ENCODE data around the gene C5AR1. TPM values are rescaled to one million over a fixed set of nuclear protein-coding genes. Genes with fewer than 3 reads are reported as not detected.
"Not testable (repeated sequence)": the region's sequence is repeated elsewhere in the genome, so short reads cannot be mapped to it uniquely, and the experiment has no call there.

C5AR1 gene
- under 0.01 TPM for total RNA-seq

DNA sequence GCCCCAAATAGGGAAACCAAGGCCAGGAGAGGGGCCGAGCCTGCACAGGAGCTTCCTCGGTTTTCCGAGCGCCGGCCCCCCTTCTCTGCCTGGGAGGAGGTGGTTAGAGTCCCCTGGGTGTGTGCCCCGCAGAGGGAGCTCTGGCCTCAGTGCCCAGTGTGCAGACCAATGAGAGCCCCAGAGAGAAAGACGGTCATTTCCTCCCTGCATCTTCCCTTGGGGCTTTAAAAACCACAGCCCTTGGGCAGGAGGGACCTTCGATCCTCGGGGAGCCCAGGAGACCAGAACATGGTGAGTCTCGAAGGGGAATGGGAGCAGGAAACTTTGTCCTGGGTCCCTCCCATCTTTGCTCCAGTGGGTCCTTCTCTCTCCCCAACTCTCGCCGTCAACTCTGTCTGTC lies at the start of gene C5AR1:
C5AR1 (plus strand) TSS at position 254 of the 400 bp plus-strand sequence; CDS start at position 289, 35 bp downstream.
- FAIRE-seq (no peak), DNase-seq (ENCODE audit: low spot score in 2 of 2) (no peak)

DNA sequence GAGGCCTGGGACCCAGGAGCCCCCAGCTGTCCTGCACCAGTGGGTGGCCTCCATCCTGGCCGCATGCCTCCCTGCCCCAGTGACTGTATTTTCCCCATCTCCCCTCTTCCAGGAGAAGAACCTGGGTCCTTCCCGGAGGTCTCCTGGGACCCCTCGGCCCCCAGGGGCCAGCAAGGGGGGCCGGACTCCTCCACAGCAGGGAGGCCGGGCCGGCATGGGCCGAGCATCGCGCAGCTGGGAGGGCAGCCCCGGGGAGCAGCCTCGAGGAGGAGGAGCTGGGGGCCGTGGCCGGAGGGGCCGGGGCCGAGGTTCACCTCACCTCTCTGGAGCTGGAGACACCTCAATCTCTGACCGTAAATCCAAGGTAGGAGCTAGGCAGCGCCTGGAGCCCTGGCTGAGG lies 49.2 kb upstream of the C5AR1 start:
- no peak for FAIRE-seq

DNA sequence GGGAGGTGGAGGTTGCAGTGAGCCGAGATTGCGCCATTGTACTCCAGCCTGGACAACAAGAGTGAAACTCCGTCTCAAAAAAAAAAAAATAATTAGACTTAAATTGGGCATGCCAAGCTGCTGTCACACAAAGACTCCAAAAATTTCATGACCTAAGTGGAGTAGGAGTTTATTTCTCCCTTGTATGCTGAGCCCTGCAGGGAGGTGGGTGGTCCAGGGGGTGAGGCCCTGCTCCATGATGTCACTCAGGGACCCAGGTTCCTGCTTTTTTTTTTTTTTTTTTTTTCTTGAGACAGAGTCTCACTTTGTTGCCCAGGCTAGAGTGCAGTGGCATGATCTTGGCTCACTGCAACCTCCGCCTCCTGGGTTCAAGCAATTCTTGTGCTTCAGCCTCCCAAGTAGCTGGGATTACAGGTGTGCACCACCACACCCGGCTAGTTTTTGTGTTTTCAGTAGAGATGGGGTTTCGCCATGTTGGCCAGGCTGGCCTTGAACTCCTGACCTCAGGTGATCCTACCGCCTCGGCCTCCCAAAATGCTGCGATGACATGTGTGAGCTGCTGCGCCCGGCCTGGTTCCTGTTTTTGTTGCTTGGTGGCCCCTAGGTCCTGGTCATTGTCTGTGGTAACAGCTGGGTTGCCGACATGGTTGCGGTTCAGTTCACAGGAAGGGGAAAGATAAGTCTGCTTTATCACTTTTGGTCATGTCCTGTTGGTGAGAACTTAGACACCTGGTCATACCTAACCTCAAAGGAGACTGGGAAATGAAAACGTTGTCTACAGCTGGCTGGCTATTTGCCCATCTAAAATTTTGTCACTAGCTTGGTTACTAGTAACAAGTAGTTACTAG lies 47.5 kb upstream of the C5AR1 start:
- DNase-seq (ENCODE audit: low spot score in 2 of 2); FAIRE-seq: not testable (repeated sequence)

More for the DNA sequence above, 49.2 kb upstream of the C5AR1 start:
- DNase-seq (ENCODE audit: low spot score in 2 of 2): no peak

DNA sequence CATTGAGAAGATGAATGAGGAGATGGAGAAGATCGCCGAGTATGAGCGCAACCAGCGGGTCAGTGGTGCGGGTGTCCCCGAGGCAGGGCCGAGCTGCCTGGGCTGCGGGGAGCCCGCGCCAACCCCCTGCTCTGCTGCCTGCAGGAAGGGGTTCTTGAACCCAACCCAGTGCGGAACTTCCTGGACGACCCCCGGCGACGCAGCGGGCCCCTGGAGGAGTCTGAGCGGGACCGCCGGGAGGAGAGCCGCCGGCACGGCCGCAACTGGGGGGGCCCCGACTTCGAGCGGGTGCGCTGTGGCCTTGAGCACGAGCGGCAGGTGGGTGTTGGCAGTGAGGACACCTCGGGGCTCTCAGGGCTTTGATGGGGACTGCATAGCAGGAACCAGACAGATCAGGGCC lies 45.0 kb upstream of the C5AR1 start:
- FAIRE-seq (no peak), DNase-seq (ENCODE audit: low spot score in 2 of 2) (no peak)

DNA sequence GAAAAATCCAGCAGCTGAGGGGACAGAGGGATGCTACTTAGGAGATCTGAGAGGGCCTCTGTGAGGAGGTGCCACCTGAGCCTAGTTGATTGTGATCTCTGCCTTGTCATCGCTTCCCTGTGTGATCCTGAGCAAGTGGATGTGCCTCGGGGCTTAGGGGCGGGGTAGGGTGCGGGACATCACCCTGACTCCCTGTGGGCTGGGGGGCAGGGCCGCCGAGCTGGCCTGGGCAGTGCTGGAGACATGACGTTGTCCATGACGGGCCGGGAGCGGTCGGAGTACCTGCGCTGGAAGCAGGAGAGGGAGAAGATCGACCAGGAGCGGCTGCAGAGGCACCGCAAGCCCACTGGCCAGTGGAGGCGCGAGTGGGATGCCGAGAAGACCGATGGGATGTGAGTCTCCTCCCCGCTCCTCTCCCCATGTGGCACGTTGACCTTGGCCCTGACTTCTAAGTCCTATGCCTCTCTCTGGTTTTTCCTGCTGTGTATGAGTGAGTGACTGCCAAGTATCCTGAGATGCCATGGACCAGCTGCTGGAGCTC lies 43.2 kb upstream of the C5AR1 start:
- FAIRE-seq (no peak), DNase-seq (ENCODE audit: low spot score in 2 of 2) (peak in 1 of 2 donors; percentile 28)

DNA sequence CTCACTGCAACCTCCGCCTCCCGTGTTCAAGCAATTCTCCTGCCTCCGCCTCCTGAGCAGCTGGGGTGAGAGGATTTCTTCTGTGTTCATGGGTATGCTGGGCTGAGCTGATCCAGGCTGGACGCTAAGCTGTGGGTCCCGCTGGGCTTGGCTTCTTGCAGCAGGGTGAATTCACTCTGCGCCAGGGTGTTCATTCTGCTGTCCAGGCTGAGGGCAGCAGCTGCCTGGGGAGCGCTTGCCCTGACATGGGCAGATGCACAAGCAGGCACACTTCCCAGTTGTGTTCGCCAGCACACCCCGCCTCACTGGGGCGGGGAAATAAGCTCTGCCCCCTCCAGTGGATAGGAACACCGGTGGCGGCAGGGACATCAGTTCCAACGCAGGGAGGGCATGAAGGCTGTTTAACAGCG lies 42.3 kb upstream of the C5AR1 start:
- FAIRE-seq: no peak
- DNase-seq (ENCODE audit: low spot score in 2 of 2): peak; percentile 73 to 75

DNA sequence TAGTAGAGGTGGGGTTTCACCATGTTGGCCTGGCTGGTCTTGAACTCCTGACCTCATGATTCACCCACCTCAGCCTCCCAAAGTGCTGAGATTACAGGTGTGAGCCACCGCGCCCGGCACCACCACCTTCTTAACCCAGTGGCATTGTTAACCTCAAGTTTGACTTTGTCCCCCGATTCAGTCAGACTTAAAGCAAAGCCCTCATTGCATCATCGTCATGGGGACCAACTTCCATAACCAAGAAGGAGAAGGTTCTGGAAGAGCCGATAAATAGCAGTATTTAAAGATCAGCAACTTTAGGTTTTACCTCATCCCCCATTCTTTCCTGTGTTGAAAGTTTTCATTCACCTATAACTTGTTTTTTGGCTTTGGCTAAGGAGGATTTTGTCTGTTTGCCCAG lies 41.6 kb upstream of the C5AR1 start:
- FAIRE-seq: no peak
- DNase-seq (ENCODE audit: low spot score in 2 of 2): no peak

DNA sequence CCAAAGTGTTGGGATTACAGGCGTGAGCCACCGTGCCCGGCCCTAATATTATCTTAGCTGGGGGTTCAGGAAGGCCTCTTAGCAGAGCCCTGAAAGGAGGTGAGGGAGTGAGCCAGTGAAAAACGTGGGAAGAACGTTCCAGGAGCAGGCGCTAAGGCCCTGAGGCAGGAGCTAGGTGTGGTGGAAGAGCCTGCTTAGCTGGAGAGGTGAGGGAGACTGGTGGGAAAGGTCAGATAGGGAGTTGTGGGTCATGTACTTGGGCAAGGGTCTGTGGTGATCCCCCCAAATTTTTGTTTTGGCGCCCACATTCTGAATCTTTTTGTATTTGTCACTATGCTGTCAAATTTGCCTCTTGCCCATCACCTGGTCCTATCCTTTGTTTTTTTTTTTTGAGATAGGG lies 40.1 kb upstream of the C5AR1 start:
- DNase-seq (ENCODE audit: low spot score in 2 of 2) (no peak), FAIRE-seq (no peak)

DNA sequence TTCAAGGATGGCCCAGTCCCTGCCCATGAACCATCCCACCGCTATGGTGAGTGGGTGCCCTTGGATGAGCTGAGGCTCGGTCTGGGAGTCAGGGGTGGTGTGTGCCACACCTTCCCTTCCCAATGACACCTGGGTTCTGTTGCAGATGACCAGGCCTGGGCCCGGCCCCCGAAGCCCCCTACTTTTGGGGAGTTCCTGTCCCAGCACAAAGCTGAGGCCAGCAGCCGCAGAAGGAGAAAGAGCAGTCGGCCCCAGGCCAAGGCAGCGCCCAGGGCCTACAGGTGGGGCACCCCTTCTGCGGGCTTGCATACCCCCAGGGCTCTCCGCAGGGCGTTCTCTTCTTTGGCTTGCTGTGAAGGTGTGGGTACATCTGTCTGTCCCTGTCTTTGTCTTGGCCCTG lies 39.3 kb upstream of the C5AR1 start:
- FAIRE-seq (no peak), DNase-seq (ENCODE audit: low spot score in 2 of 2) (no peak)

DNA sequence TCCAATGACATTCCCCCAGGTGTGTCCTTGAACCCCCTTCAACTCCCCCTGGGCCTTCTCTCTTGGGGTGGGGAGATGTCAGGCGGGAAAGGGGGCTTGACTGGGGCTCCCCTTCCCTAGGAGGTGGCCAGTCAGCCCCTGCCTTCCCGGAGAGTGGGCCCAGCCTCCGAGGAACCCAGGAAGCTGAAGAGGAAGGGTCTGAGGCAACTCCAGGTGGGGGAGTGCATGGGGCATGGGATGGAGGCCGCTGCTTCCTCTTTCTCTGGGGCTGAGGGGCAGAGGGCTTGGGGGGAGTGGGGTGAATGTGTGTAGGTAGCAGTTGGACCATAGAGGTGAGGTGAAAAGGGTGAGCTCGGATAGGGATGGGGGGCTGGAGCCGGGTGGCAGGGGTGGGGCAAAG lies 37.7 kb upstream of the C5AR1 start:
- FAIRE-seq (no peak), DNase-seq (ENCODE audit: low spot score in 2 of 2) (no peak)

DNA sequence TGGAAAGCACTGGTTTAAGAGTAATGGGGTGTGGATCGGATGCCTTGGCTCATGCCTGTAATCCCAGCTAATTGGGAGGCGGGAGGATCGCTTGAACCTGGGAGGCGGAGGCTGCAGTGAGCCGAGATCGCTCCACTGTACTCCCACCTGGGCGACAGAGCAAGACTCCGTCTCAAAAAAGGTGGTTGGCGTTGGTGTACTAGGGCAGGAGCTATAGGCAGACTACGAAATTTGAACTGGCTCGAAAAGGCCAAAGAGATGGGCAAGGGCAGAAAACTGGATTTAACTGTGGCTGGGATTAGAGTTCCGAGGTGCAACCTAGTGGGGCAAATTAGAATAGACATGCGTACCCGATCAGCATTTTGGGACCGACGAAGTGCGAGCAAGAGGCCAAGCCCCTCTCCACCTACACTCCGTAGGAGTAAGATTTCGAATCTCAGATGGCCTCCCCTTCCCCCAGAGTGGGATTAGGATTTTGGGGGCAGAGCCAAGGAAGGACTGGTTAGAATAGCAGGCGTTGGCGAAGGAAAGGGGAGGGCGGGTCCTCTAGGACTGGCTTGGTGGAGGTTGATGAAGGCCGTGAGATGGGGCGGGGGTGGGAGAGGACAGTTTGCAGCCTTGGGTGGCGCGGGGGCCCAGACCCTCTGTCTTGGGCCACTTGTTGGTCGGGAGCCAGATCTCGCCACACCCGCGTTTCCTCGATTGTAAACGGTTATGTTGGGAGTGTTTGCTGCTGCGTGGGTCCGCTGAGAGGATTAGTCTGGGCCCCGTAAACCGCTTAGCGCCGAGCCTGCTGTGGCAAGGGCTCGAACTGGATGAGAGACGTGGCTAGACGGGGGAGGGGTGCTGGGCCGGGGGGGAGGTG lies 37.0 kb upstream of the C5AR1 start:
- DNase-seq (ENCODE audit: low spot score in 2 of 2) (peak; percentile 50 to 66), FAIRE-seq (no peak)

DNA sequence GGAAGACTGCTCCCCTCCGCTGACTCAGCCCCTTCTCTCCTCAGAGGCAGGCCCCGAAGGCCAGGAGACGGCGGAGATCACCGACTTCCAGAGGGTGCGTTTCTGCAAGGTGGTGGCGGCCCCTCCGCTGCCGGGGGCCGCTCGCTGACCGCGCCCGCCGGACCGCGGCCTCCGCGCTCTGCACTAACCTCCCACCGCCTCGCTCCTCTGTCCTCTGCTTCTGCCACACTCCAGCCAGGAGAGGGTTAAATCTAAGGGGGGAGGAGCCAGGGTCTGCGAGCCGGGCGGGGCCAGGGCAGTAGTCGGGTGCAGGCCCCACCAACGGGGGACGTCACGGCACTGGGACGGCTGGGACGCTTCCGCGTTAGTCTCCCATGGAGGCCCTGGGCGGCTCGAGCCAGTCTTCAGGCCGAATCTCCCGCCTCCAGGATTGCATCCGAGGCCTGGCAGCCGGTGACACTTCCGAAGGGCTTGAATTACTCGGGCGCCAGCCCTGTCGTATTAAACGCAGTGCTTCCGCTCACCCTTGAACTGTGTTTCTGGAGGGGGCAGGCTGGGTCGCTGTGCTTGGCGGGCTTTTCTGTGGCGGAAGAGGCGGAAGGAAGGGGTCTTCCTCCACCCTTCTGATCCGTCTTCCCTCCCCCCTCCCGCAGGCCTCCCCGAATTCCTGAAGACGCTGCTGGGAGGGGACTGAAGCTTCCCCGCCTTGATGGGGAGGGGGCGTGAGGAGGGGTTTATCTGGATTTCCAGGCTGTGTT lies 36.2 kb upstream of the C5AR1 start:
- DNase-seq (ENCODE audit: low spot score in 2 of 2) (peak; percentile 95 to 96), FAIRE-seq (no peak)

DNA sequence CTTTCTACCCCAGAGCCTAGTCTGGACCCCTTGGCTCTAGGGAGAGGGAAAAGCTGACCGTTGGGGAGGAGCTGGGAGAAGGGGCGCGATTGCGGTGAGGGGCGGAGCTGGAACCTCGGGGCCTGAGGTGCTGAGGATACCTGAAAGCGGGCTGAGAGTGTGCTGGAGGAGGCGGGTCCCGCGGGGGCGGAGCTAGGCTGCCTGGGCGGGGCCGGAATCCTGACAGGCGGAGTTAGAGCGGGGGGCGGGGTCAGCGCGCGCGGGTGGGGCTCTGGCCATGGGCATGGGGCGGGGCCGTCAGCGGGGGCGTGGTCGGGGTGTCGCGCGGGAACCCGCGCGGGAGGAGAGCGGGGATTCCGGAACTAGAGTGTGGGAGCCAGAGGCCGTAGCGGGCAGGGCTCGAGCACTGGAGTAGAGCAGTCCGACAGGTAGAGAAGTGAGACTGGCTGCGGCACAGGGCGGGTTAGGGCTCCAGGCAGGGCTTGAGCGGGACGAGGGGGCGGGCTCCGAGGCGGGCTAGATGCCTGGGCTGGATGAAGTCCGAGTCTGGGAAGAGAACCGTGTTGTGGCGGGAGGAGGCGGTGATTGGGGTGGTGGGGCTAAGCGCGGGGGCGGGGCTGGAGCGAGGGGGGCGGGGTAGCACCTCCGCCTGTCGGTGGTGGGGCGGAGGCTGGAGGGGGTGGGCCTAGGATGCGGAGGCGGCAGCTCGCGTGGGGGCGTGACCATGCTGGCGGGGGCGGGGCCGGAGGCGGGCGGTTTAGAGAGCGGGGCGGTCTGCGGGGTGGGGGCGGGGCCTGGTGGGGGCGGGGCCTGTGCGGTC lies 35.4 kb upstream of the C5AR1 start, which contains the start of gene INAFM1:
INAFM1 (plus strand) TSS at position 815 of the 820 bp plus-strand sequence. CDS start 35 bp downstream, outside the sequence.
- FAIRE-seq: no peak
- peak; percentile 94 to 95 for DNase-seq (ENCODE audit: low spot score in 2 of 2)

DNA sequence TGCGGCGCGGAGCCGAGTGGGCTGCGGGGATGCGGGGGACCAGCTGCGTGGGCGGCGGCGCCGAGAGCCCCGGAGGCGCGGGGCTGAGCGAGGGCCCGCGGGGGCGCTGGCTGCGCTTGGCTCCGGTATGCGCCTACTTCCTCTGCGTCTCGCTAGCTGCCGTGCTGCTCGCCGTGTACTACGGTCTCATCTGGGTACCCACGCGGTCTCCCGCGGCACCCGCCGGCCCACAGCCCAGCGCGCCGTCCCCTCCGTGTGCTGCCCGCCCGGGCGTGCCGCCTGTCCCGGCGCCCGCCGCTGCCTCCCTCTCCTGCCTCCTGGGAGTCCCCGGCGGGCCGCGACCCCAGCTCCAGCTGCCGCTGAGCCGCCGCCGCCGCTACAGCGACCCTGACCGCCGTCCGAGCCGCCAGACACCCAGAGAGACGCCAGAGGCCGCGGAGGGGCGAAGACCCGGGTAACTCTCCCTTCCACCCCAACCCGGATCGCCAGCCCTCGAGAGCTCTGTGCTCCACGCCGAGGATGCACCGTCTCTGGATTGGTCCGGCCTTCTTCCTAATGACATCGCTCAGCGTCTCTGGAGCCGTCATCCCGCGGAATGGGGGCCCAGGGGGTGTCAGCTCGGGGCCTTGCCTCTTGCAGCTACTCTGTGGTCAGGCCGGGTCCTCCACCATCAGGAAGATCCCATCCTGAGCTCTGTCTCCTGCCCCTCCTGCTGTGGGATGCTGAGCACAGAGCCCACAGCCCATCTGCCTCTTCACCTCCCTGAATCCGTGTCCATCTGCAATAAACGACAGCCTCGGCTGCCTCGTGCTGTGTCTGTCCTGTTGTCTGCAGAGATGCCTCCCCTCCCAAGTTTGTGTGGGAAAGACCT lies 34.5 kb upstream of the C5AR1 start:
- peak in 1 of 2 donors; percentile 3 for DNase-seq (ENCODE audit: low spot score in 2 of 2)
- FAIRE-seq: no peak

DNA sequence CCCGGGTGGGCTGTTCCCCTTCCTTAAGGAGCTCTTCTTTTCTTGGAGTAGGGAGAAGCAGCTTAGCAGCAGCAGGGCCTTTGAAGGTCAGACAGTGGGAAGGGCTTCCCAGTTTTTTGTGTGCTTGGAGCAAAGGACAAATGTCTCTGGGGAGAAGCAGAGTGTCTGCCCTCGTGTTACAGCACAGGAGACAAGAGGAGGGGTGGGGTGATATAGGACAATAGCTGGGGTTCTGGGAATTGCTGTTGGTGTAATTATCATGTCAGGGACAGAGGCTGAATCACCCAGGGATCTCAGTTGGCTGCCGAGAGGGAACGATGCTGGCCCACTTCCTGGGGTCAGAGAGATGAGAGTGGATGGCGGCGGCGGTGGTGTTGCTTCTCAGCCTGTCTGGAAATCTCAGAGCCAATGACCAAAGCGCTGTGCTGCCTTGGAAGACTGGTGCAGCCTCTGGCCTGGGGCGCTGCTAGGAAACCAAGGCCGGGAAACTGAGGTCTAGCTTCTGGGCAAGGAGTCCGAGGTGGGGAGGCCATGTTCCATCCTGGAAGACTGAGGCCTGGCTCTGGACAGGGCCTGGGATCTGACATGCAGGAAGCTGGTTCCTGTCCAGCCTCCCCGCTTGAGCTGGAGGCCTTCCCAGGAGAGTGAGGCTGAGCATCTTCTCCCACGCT lies 33.7 kb upstream of the C5AR1 start:
- DNase-seq (ENCODE audit: low spot score in 2 of 2): peak in 1 of 2 donors; percentile 19
- FAIRE-seq: no peak

DNA sequence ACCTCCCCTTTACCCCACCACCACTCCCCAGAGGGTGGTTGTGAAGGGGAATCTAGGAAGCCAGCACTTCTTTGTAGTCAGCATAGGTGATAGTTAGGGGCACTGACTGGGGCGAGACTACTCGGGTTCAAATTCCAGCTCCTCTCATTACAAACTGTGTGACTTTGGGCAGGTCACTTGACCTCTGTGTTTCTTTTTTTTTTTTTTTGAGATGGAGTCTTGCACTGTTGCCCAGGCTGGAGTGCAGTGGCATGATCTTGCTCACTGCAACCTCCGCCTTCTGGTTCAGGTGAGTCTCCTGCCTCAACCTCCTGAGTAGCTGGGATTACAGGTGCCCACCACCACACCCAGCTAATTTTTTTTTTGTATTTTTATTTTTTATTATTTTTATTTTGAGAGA lies 33.1 kb upstream of the C5AR1 start:
- not testable (repeated sequence) for DNase-seq (ENCODE audit: low spot score in 2 of 2); FAIRE-seq

DNA sequence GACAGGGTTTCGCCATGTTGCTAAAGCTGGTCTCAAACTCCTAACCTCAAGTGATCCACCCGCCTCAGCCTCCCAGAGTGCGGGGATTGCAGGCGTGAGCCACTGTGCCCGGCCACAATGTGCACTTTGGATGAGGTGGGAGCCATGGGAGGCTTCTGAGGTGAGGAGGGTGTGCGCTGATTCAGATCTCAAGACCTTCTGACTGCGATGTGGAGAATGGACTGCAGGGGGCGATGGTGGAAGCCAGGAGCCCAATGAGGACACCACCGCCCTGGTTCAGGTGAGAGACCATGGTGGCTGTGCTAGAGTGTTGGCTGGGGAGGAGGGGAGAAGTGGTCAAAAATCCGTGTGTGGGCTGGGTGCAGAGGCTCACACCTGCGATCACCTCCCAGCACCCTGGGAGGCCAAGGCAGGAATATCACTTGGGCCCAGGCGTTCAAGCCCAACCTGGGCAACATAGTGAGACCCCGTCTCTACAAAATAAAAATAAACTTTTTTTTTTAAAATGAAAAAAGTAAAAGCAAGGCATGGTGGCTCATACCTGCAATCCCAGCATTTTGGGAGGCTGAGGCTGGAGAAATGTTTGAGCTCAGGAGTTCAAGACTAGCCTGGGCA lies 29.4 kb upstream of the C5AR1 start:
- FAIRE-seq: no peak
- DNase-seq (ENCODE audit: low spot score in 2 of 2): no peak

Data from frontal cortex (tissue), 4 donors.